ES-I3 (cell line): ENCODE results near the gene PLPP4.

ENCODE experiments used
- H3K36me3 ChIP-seq: 2 replicates; pipeline ENCODE4 v1.6.1; 2013; ENCODE audit warnings: mild to moderate bottlenecking, low read length, control low read depth, moderate library complexity; ENCODE audit not compliant: insufficient read depth
- H3K4me1 ChIP-seq: 2 replicates; pipeline ENCODE4 v1.6.1; 2013; ENCODE audit warnings: mild to moderate bottlenecking, control low read depth, low read length; ENCODE audit not compliant: insufficient read depth
- H3K9ac ChIP-seq: 2 replicates; pipeline ENCODE4 v1.6.1; 2013; ENCODE audit warnings: low read depth, mild to moderate bottlenecking, low read length, moderate library complexity
- H3K9me3 ChIP-seq: 2 replicates; pipeline ENCODE4 v1.6.1; 2013; ENCODE audit warnings: mild to moderate bottlenecking, low read length, moderate library complexity; ENCODE audit not compliant: control insufficient read depth, insufficient read depth

Gene PLPP4

GRCh38 chr10:120456626-120457430 lies at the start of gene PLPP4:
Gene PLPP4, plus strand, starts transcription at chr10:120457227. Its CDS starts 79 bp downstream, at chr10:120457306.
- H3K9me3 ChIP-seq = no peaks in the 10 kb centered on the region
- peak within 1 kb of the TSS; percentile 63 for H3K9ac ChIP-seq
- no peaks in the 10 kb centered on the region for H3K4me1 ChIP-seq
- no peaks in the 10 kb centered on the region for H3K36me3 ChIP-seq

DNA sequence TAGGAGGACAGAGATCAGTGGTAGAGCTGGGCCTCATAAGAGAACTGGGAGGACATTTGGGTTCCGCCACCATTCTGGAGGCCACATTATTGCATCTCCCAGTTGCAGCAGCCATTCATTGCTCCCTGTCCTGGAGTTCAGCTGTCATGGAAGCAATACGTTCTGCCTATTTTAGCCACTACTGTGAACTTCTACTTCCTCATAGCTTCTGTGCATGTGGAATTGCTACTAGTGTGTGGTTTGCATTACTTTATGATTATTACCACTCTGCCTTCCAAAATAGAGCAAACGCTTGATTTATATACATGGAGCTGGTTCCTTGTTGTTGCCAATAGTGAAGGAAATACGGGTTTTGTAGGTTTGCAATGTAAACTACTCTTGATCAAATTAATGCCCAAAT lies 47.2 kb upstream of the PLPP4 start:
- no peaks in the 10 kb centered on the region for H3K4me1 ChIP-seq
- H3K36me3 ChIP-seq = no peaks in the 10 kb centered on the region
- H3K9me3 ChIP-seq = no peaks in the 10 kb centered on the region
- no peak overlapping the region for H3K9ac ChIP-seq

DNA sequence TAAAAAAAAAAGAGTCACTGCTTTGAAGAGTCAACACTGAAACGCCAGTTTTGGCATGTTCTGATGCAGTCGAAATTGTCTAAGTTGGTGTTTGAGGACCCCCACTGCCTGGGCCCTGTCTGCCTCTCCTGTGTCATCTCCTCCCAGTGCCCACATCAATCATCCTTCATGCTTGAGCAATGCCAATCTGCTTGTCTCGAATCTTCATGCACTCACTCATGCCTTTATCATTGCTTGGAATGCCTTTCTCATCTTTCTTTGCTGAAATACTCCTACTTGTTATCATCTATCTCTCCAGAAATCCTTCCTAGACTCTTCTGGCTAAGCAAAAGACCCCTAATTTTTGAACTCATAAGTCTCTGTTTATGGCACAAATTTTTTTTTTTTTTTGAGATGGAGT lies 42.1 kb upstream of the PLPP4 start:
- peaks cover 5% of the 10 kb centered on the region; the same call in 1 of the 2 replicates for H3K4me1 ChIP-seq
- H3K36me3 ChIP-seq = no peaks in the 10 kb centered on the region
- no peaks in the 10 kb centered on the region for H3K9me3 ChIP-seq
- H3K9ac ChIP-seq = no peak overlapping the region

DNA sequence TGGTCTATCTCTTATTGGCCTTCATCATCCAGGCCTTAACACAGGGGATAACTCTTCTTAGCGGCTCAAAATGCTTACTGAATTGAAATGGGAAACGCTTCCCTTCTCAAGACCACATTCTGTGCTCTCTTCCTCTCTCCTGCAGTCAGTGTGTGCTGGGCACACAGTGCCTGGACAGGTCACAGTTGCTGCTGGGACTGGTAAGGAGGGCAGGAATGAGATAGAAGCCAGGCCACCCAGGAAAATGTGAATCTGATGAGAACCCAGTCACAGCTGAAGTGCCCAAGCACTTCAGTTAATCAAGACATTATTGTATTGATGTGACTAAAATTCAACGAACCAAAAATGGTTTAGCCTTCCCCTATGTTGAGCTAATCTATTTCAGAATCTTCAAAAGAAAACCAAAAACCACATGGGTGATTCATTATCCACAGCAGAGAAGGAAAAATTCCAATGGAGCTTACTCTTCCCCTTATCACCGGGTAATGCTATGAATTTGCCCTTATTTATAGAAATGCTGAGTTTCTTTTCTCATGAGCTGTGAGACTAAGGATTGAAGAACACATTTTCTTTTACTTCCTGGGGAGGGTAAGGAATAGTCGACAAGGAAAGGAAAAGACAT lies 41.2 kb upstream of the PLPP4 start:
- Histone ChIP-seq H3K9ac (no peak overlapping the region), H3K9me3 (no peaks in the 10 kb centered on the region), H3K36me3 (no peaks in the 10 kb centered on the region), H3K4me1 (peaks cover 5% of the 10 kb centered on the region; the same call in 1 of the 2 replicates)

- H3K36me3 ChIP-seq = no peaks in the 10 kb centered on the region
- no peak overlapping the region for H3K9ac ChIP-seq
- no peaks in the 10 kb centered on the region for H3K9me3 ChIP-seq
- peaks cover 5% of the 10 kb centered on the region; the same call in 1 of the 2 replicates for H3K4me1 ChIP-seq
Measured at GRCh38 chr10:120420421-120420820, 36.6 kb upstream of the PLPP4 start.

- Histone ChIP-seq H3K9me3 (no peaks in the 10 kb centered on the region), H3K4me1 (no peaks in the 10 kb centered on the region), H3K36me3 (no peaks in the 10 kb centered on the region), H3K9ac (no peak overlapping the region)
Measured at GRCh38 chr10:120421250-120421649, 35.8 kb upstream of the PLPP4 start.

GRCh38 chr10:120422457-120422856 lies 34.6 kb upstream of the PLPP4 start:
- H3K9me3 ChIP-seq = no peaks in the 10 kb centered on the region
- no peaks in the 10 kb centered on the region for H3K36me3 ChIP-seq
- H3K9ac ChIP-seq = no peak overlapping the region
- H3K4me1 ChIP-seq = no peaks in the 10 kb centered on the region

DNA sequence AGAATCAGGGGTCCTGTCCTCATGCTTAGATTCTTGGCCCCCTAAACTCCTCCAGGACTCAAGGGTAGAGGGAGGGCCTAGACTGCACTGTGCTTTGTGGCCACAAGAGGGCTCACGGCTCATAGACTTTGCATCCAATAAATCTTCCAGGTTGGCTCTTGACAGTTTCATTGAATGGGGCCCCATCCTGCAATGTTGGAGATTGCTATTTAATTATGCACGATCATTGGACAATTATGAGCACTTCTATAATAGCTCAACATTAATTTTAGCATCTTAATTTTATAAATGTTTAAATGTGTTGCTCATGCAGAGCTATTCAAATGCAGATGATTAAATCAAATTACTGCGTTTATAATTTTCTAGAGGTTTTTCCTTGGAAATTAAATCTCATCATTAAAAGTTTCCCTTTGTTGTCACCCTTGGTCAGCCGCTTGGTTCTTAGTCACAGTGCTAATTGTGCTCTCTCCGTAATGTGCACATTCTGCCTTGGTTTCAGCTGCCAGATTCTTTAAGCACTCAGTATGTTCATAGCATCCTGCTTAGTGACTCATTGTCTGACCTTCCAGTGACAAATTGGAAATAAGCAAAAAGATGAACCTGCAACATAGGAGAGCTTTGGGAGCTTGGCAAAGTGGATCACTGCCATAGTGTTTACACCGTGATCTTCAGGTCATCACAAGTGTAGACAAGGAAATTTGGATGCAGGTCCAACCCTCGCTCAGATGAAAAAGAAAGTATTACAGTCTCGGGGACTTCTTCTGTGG lies 33.4 kb upstream of the PLPP4 start:
- no peaks in the 10 kb centered on the region for H3K36me3 ChIP-seq
- no peak overlapping the region for H3K9ac ChIP-seq
- no peaks in the 10 kb centered on the region for H3K4me1 ChIP-seq
- H3K9me3 ChIP-seq = no peaks in the 10 kb centered on the region

GRCh38 chr10:120424198-120424464 lies 32.9 kb upstream of the PLPP4 start:
- no peaks in the 10 kb centered on the region for H3K4me1 ChIP-seq
- H3K36me3 ChIP-seq = no peaks in the 10 kb centered on the region
- no peaks in the 10 kb centered on the region for H3K9me3 ChIP-seq
- no peak overlapping the region for H3K9ac ChIP-seq

GRCh38 chr10:120426306-120426705 lies 30.7 kb upstream of the PLPP4 start:
- H3K9ac ChIP-seq = no peak overlapping the region
- H3K9me3 ChIP-seq = no peaks in the 10 kb centered on the region
- H3K36me3 ChIP-seq = no peaks in the 10 kb centered on the region
- no peaks in the 10 kb centered on the region for H3K4me1 ChIP-seq

DNA sequence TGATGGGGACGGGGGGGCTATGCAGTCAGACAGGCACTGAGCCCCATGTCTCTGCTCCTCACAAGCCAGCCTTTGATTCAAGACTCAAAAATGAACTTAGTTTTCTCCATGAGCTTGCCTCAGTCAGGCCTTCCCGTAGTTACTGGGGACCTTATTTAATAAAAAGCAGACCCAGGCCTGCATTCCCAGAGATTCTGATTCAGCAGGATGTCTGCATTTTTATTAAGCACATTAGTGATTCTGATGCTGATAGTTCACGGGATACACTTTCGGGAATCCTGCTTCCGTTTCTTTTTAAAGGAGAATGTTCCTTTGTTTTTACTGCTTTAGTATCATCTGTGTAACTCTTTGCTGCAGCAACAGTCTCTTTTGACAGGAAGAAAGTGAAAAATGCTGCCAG lies 28.3 kb upstream of the PLPP4 start:
- H3K4me1 ChIP-seq = no peaks in the 10 kb centered on the region

GRCh38 chr10:120429395-120429794 lies 27.6 kb upstream of the PLPP4 start:
- H3K36me3 ChIP-seq = no peaks in the 10 kb centered on the region
- H3K4me1 ChIP-seq = no peaks in the 10 kb centered on the region
- no peak overlapping the region for H3K9ac ChIP-seq
- H3K9me3 ChIP-seq = no peaks in the 10 kb centered on the region

More for the DNA sequence above, 28.3 kb upstream of the PLPP4 start:
- Histone ChIP-seq H3K9ac (no peak overlapping the region), H3K36me3 (no peaks in the 10 kb centered on the region), H3K9me3 (no peaks in the 10 kb centered on the region)

GRCh38 chr10:120431251-120431651 lies 25.8 kb upstream of the PLPP4 start:
- Histone ChIP-seq H3K9ac (no peak overlapping the region), H3K36me3 (no peaks in the 10 kb centered on the region), H3K4me1 (no peaks in the 10 kb centered on the region), H3K9me3 (no peaks in the 10 kb centered on the region)

GRCh38 chr10:120432209-120432608 lies 24.8 kb upstream of the PLPP4 start:
- Histone ChIP-seq H3K9me3 (no peaks in the 10 kb centered on the region), H3K9ac (no peak overlapping the region), H3K4me1 (no peaks in the 10 kb centered on the region), H3K36me3 (no peaks in the 10 kb centered on the region)

- Histone ChIP-seq H3K9ac (no peak overlapping the region), H3K36me3 (no peaks in the 10 kb centered on the region), H3K4me1 (no peaks in the 10 kb centered on the region), H3K9me3 (no peaks in the 10 kb centered on the region)
Measured at GRCh38 chr10:120433141-120433540, 23.9 kb upstream of the PLPP4 start.
